ENCODE measurements around the gene CRIM1. TPM values are rescaled to one million over a fixed set of nuclear protein-coding genes. Genes with fewer than 3 reads are reported as not detected.

The CRIM1 gene
- total RNA-seq, 4 donors from 2014 or later: 72.6 to 162 (median 112) TPM

- H3K36me3 ChIP-seq: peaks cover 14% of the 10 kb centered on the region
- H3K27ac ChIP-seq: no peak overlapping the region
- no peak for DNase-seq (ENCODE audit: low spot score in 2 of 2)
- TF ChIP-seq, protein P1, sequence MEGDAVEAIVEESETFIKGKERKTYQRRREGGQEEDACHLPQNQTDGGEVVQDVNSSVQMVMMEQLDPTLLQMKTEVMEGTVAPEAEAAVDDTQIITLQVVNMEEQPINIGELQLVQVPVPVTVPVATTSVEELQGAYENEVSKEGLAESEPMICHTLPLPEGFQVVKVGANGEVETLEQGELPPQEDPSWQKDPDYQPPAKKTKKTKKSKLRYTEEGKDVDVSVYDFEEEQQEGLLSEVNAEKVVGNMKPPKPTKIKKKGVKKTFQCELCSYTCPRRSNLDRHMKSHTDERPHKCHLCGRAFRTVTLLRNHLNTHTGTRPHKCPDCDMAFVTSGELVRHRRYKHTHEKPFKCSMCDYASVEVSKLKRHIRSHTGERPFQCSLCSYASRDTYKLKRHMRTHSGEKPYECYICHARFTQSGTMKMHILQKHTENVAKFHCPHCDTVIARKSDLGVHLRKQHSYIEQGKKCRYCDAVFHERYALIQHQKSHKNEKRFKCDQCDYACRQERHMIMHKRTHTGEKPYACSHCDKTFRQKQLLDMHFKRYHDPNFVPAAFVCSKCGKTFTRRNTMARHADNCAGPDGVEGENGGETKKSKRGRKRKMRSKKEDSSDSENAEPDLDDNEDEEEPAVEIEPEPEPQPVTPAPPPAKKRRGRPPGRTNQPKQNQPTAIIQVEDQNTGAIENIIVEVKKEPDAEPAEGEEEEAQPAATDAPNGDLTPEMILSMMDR (IDR thresholded peaks at IDR 0.05): no peak
- no peak for TF ChIP-seq POLR2A (IDR thresholded peaks at IDR 0.05)
- TF ChIP-seq POLR2AphosphoS5 (IDR thresholded peaks at IDR 0.05): no peak
- TF ChIP-seq EP300 (IDR thresholded peaks at IDR 0.05): no peak
- H3K27me3 ChIP-seq: no peaks in the 10 kb centered on the region
- 62% methylated on average over 3 of the region's 3 CpGs for WGBS
- no peak overlapping the region for H3K4me3 ChIP-seq
- no peaks in the 10 kb centered on the region for H3K9me3 ChIP-seq
- peaks cover 17% of the 10 kb centered on the region for H3K4me1 ChIP-seq
These were observed 82.9 kb downstream of the CRIM1 start for GRCh38 chr2:36438449-36438977.

- WGBS: 82% methylated on average over 4 of the region's 4 CpGs
- Histone ChIP-seq H3K36me3 (peaks cover 20% of the 10 kb centered on the region), H3K9me3 (no peaks in the 10 kb centered on the region), H3K4me1 (peaks cover 12% of the 10 kb centered on the region), H3K27ac (no peak overlapping the region), H3K27me3 (no peaks in the 10 kb centered on the region), H3K4me3 (no peak overlapping the region)
- TF ChIP-seq, protein P1 (IDR thresholded peaks at IDR 0.05): no peak
- TF ChIP-seq POLR2AphosphoS5 (IDR thresholded peaks at IDR 0.05) (no peak), POLR2A (IDR thresholded peaks at IDR 0.05) (no peak), EP300 (IDR thresholded peaks at IDR 0.05) (no peak)
- no peak for DNase-seq (ENCODE audit: low spot score in 2 of 2)
These were observed 83.5 kb downstream of the CRIM1 start for GRCh38 chr2:36439084-36439483.

DNA sequence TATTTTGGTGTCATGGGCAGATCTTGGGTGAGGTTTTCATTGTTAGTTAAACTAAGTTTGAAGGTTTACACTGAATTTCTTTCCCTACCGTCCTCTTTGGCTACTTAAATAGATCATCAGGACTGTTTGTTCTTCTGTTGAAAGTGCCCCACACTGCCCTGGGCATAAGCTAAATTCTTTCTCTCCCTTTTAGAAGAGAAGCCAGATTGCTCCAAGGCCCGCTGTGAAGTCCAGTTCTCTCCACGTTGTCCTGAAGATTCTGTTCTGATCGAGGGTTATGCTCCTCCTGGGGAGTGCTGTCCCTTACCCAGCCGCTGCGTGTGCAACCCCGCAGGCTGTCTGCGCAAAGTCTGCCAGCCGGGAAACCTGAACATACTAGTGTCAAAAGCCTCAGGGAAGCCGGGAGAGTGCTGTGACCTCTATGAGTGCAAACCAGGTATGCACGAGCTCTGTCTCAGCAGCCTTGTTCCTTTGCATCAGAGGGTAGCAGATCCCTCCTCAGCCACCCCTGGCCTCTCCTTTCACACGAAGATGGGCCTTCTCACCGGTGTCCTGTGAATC, 85.6 kb downstream of the CRIM1 start:
- Histone ChIP-seq H3K4me1 (peaks cover 6% of the 10 kb centered on the region), H3K27me3 (no peaks in the 10 kb centered on the region), H3K4me3 (no peak overlapping the region), H3K9me3 (no peaks in the 10 kb centered on the region), H3K27ac (no peak overlapping the region), H3K36me3 (peaks cover 29% of the 10 kb centered on the region)
- TF ChIP-seq POLR2A (IDR thresholded peaks at IDR 0.05) (no peak), EP300 (IDR thresholded peaks at IDR 0.05) (no peak), POLR2AphosphoS5 (IDR thresholded peaks at IDR 0.05) (no peak)
- TF ChIP-seq, protein P1 (IDR thresholded peaks at IDR 0.05): no peak
- 82% methylated on average over 13 of the region's 13 CpGs for whole genome bisulfite sequencing
- DNase-seq (ENCODE audit: low spot score in 2 of 2): no peak

DNA sequence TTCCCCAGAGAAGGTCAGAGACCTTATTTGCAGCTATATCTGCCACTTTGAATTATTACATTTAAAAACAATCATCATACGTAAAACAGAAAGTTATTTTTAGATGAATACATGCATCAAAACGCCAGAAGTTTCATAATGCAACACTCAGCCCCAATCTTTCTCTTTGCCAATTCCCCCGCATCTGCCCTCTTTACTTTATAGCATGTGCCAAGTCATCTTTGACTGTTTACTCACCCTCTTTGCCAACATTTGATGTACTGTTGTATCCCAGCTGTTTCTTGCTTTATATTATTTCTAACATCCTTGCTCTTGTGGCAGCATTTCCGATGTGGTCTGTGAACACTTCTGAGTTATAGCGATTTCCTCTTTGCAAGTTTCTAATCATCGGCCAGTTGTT, 86.2 kb downstream of the CRIM1 start:
- H3K27me3 ChIP-seq: no peaks in the 10 kb centered on the region
- no peak for DNase-seq (ENCODE audit: low spot score in 2 of 2)
- no peaks in the 10 kb centered on the region for H3K9me3 ChIP-seq
- H3K4me3 ChIP-seq: no peak overlapping the region
- H3K4me1 ChIP-seq: peaks cover 6% of the 10 kb centered on the region
- no peak overlapping the region for H3K27ac ChIP-seq
- peaks cover 29% of the 10 kb centered on the region for H3K36me3 ChIP-seq
- TF ChIP-seq POLR2A (IDR thresholded peaks at IDR 0.05): no peak
- no peak for TF ChIP-seq POLR2AphosphoS5 (IDR thresholded peaks at IDR 0.05)
- TF ChIP-seq EP300 (IDR thresholded peaks at IDR 0.05): no peak
- TF ChIP-seq, protein P1 (IDR thresholded peaks at IDR 0.05): no peak
- WGBS: 40% methylated on average over 6 of the region's 6 CpGs

- no peaks in the 10 kb centered on the region for H3K27me3 ChIP-seq
- DNase-seq (ENCODE audit: low spot score in 2 of 2): no peak
- peaks cover 45% of the 10 kb centered on the region for H3K36me3 ChIP-seq
- H3K9me3 ChIP-seq: no peaks in the 10 kb centered on the region
- no peak for TF ChIP-seq POLR2A (IDR thresholded peaks at IDR 0.05)
- TF ChIP-seq POLR2AphosphoS5 (IDR thresholded peaks at IDR 0.05): no peak
- TF ChIP-seq, protein P1 (IDR thresholded peaks at IDR 0.05): no peak
- no peak for TF ChIP-seq EP300 (IDR thresholded peaks at IDR 0.05)
- 93% methylated on average over 7 of the region's 7 CpGs for WGBS
- peaks cover 6% of the 10 kb centered on the region for H3K4me1 ChIP-seq
- no peak overlapping the region for H3K4me3 ChIP-seq
- no peak overlapping the region for H3K27ac ChIP-seq
These were observed 88.8 kb downstream of the CRIM1 start for GRCh38 chr2:36444216-36444936.

Measured in suprapubic skin (tissue), 4 donors.